CD4-positive, alpha-beta T cell treated with Interferon gamma for 1 hour (primary cell): Measurements from ENCODE around the gene CIDEC.

Experiments used
- DNase-seq: peaks from one replicate; pipeline ENCODE4 v3.0.0-alpha.2; 2020

CIDEC gene

GRCh38 chr3:9841015-9841414 is 39.0 kb downstream of the CIDEC start:
- DNase-seq: no peak

DNA sequence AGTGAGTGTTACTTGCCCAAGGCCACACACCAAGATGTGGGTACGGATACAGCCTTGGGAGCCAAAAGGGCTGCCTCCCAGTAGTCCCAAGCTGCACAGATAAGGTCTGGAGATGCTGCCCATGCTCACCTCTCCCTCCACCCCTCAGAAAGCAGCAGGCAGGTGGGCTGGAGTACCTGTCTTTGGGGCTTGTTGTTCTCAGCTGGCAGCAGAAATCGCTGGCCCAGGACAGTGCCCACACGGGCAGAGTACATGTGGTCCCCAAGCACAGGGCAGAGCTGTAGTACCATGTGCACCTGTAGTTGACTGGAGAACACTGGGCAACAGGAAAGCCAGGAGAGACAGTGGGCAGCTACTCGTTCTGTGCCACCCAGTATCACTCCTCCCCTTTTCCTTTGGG is 41.2 kb downstream of the CIDEC start:
- DNase-seq: no peak

DNA sequence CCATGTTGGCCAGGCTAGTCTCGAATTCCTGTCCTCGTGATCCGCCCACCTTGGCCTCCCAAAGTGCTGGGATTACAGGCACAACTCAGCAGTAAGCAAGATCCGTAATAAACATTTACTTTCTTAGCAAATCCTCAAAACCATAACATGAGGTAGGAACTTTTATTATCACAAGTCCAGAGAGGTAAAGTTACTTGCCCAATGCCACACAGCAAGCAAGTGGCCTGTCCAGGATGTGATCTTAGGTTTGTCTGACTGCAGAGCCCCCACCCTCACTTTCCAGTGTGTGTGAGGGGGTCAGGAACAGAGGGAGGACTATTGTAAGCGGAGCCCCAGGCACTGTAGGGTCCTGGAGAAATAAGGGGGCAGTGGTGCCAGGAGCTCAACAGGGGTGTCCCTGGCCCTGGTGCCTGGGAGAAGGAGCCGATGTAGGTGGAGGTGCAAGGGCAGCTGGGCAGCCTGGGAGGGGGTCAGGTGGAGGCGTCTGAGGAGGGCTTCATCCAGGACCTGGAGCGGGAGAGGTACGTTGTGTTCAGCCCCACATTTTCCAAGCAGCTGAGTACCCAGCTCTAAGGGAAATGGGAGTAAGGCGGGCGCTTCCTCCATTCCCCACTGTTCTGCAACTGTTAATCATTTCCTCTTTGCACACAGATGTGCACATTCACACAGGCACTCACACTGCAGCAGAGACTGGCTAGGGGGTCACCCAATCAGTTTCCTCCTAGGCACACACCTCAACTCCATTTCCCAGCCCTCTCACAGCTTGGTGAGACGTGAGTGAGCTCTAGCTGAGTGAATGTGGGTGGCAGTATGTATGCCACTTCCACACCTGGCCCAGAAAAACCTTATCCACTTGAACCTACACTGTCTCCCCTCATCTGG is 42.1 kb downstream of the CIDEC start:
- no peak for DNase-seq

DNA sequence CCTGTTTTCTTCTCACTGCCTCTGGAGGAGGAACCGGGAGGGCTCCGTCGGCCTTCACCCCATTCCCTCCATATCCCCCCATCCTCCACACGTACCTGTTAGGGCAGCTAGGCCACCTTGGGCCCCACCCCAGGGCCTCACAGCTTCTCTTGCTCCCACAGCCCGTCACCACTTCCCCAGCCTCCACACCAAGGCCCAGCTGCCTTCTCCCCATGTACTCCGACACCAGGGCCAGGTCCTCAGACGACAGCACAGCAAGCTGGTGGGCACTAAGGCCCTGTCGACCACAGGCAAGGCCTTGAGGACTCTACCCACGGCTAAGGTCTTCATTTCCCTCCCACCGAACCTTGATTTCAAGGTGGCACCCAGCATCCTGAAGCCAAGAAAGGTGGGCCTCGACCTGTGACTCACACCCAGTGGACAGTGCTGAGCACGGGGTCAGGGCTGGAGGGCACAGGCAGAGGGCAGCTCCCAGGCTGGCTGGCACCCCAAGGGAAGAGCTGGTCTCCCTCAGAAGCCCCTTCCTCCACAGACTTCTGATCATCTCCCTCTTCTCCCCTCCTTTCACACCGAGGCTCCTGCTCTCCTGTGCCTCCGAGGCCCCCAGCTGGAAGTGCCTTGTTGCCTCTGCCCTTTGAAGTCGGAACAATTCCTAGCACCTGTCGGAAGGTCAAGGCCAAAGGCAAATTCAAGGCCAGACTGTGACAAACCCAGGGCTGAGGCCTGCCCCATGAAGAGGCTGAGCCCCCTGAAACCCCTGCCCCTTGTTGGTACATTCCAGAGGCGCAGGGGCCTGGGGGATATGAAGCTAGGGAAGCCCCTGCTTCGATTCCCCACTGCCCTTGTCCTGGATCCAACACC is 45.3 kb downstream of the CIDEC start:
- no peak for DNase-seq

GRCh38 chr3:9833078-9833477 is 47.0 kb downstream of the CIDEC start:
- no peak for DNase-seq

DNA sequence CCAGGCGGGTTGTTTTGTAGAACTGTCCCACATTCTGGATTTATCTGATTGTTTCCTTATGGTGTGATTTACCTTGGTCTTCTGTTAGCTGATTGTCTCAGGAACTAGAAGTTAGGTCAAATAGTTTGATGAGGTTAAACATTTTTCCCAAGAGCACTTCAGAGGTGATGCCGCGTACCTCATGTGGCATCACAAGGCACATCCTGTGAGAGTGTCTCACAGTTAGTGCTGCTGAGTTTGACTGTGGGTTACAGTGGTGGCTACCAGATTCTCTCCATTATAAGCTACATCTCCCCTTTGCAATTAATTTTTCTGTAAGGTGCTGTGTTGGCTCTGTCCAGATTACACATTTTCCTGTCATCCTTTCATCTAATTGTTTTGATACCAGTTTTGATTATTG is 48.8 kb downstream of the CIDEC start:
- DNase-seq: no peak

DNA sequence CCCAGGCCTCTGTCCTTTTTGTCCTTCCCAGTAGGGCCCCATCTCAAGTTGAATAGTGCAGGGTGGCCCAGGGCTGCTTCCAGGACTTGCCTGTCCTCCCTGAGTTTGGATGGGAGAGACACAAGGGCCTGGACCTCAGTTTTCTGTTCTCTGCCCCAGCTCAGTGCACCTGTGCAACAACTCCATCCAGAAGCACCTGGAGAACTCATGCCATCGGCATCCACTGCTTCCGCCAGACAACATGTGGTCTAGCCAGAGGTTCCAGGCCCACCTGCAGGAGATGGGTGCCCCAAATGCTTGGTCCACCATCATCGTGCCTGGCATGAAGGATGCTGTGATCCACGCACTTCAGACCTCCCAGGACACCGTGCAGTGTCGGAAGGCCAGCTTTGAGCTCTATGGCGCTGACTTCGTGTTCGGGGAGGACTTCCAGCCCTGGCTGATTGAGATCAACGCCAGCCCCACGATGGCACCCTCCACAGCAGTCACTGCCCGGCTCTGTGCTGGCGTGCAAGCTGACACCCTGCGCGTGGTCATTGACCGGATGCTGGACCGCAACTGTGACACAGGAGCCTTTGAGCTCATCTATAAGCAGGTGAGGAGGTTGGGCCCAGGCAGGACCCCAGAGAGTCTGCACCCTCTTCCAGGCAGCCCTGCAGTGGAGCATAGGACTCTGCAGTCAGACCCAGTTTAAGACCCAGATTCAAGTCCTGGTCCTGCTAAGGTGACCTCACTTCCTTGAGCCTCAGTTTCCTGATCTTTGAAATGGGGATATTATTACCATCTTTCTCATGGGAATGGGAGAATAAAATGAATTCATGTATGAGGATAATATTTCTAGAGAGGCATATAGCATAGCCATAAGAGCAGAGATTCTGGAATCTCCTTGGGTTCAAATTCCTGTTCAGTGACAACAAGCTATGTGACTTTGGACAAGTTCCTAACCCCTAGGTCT is 51.0 kb downstream of the CIDEC start:
- no peak for DNase-seq

GRCh38 chr3:9826815-9827573 is 53.1 kb downstream of the CIDEC start:
- DNase-seq: no peak

GRCh38 chr3:9825451-9826040 is 54.5 kb downstream of the CIDEC start:
- no peak for DNase-seq

DNA sequence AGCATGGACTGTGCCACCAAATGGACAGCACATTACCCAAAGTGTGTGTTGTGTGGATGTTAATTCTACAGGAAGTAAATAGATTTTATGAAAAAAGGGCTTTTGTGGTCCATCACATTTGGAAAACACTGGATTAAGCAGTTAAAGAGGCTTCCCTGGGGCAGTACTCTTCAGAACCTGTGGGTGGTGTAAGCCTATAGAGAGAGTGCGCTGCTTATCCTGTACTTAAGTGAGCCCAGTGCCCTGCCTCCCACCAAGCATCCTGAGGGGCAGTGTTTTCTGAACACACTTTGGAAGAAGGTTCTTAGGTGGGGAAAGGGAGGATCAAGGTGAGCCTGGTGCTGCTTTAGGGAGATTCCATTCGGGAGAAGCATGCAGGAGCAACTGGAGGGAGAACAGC is 59.1 kb downstream of the CIDEC start:
- DNase-seq: no peak

DNA sequence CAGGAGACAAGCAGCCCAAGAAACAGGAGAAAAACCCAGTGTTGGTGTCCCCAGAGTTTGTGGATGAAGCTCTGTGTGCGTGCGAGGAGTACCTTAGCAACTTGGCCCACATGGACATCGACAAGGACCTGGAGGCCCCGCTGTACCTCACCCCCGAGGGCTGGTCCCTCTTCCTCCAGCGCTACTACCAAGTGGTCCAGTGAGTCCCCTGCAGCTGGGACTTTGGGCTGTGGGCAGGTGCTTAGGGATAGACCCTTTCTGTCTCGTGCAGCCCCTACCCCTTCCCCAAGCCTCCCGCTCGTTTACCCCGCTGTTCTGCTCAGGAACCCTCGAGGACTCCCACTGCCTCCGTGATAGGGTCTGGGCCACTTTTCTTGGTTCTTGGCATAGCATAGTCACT is 59.5 kb downstream of the CIDEC start:
- DNase-seq: no peak

DNA sequence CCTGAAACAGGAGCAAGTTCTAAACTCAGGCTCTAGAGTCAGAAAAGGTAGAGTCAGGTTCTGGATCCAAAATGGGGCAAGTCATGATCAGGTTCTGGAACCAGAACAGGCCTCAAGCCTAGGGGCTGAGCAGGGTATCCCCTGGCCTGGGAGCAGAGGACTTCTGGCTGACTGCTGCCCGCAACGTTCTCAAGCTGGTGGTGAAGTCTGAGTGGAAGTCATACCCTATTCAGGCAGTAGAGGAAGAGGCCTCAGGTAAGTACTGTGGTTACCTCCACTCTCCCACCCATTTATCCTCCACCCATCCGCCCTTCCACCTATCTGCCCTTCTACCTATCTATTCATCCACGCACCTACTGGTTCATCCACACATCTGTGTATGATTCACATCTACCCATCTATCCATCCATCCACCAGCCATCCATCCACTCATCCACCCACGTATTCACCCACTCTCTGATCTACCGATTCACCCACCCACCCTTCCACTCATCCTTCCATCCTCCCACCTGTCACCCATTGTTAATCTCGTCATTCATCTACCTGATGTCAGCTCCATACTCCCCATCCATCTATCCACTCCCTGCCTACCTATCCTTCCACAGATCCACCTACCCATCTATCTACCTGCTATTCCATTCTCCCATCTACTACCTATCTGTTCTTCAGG is 61.3 kb downstream of the CIDEC start:
- no peak for DNase-seq

DNA sequence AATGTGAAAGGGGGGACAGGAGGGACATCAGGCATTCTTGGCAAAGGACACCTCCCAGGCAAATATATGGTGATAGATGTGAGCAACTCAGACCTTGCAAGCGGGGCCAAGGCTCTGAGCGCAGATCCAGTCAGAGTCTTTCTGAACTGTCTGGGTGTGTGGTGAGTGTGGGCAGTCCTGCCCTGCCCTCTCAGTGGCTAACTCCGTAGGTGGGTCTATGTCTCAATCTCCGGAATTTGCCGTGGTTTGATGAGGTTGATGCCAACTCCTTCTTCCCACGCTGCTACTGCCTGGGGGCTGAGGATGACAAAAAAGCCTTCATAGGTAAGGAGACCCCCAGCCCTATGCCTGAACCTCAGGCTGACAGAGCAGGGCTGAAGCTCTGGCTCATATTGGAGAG is 62.6 kb downstream of the CIDEC start:
- DNase-seq: no peak
